ENCODE data around the gene DBNL. TPM values are rescaled to one million over a fixed set of nuclear protein-coding genes. Genes with fewer than 3 reads are reported as not detected.
A peak's percentile ranks its signal among the peaks of the same experiment; 100 is the strongest.

Gene DBNL
- total RNA-seq, 2 donors from 2014 or later, result 118 to 120 TPM

GRCh38 chr7:44101303-44101965 is 56.9 kb downstream of the DBNL start:
- H3K4me3 ChIP-seq, result no peak overlapping the region
- H3K27ac ChIP-seq, result no peak overlapping the region
- intact Hi-C loops (cut with DNase I), result loop anchor here (10.0 kb wide), 1 partner anchor 393 kb away; the partner anchor contains the start of gene NUDCD3

DNA sequence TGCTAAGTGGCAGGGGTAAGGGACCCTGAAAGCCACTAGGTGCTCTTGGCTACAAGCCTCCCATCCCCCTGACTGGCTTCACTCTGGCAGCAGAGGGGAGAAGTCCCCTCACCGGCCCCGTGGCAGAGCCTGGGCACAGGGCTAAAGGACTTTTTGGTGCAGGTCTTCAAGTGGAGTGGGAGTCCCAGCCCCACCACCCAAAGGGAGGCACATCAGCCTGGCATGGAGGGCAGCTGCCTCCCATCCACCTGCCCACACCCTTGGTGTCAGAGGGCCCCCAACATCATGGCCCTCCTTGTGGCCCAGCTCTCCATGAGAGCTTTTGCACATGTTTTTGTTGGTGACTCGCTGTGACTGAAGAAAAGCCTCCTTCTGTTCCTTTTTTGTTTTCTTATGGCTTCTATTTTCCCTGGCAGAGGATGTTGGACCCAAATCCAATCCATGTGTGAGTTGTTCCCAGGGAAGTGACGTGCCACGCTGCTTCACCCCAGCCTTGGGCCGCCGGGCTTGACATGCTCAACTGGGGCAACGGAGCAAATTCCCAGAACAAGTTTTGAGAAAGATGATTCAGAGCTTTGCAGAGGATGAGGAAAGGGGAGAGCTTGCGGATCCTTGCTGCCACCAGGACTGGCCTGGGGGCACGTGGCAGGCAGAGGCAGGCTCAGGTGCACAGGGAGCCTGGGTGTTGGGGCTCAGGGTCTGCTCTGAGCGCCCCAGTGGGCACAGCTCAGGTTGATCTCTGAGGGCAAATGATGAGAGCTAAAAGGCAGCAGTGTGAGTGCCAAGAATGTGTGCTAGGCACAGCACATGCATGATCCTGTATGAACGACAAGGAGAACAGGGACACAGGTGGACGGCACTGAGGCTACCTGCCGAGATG is 57.7 kb downstream of the DBNL start:
- WGBS, result 76% methylated on average over 14 of the region's 14 CpGs
- Histone ChIP-seq H3K4me1 (replicated peaks) (no peaks in the 10 kb centered on the region), H3K4me3 (no peak overlapping the region), H3K9me3 (no peaks in the 10 kb centered on the region), H3K27me3 (replicated peaks; ENCODE audit: insufficient read depth) (no peaks in the 10 kb centered on the region), H3K36me3 (no peaks in the 10 kb centered on the region), H3K27ac (peak overlapping the region in 1 of 2 donors; percentile 6)
- no peak for TF ChIP-seq POLR2AphosphoS5 (IDR thresholded peaks at IDR 0.05)
- TF ChIP-seq, protein P1, sequence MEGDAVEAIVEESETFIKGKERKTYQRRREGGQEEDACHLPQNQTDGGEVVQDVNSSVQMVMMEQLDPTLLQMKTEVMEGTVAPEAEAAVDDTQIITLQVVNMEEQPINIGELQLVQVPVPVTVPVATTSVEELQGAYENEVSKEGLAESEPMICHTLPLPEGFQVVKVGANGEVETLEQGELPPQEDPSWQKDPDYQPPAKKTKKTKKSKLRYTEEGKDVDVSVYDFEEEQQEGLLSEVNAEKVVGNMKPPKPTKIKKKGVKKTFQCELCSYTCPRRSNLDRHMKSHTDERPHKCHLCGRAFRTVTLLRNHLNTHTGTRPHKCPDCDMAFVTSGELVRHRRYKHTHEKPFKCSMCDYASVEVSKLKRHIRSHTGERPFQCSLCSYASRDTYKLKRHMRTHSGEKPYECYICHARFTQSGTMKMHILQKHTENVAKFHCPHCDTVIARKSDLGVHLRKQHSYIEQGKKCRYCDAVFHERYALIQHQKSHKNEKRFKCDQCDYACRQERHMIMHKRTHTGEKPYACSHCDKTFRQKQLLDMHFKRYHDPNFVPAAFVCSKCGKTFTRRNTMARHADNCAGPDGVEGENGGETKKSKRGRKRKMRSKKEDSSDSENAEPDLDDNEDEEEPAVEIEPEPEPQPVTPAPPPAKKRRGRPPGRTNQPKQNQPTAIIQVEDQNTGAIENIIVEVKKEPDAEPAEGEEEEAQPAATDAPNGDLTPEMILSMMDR (IDR thresholded peaks at IDR 0.05), result no peak
- no peak for TF ChIP-seq POLR2A (IDR thresholded peaks at IDR 0.05)
- DNase-seq (ENCODE audit: low spot score), result no peak
- intact Hi-C loops (cut with DNase I), result loop anchor here (10.0 kb wide), 1 partner anchor 393 kb away; the partner anchor contains the start of gene NUDCD3

More at GRCh38 chr7:44101303-44101965, 56.9 kb downstream of the DBNL start:
- TF ChIP-seq, protein P1 (IDR thresholded peaks at IDR 0.05), result no peak
- TF ChIP-seq POLR2AphosphoS5 (IDR thresholded peaks at IDR 0.05) (no peak), POLR2A (IDR thresholded peaks at IDR 0.05) (no peak)
- DNase-seq (ENCODE audit: low spot score), result no peak
- Histone ChIP-seq H3K4me1 (replicated peaks) (no peaks in the 10 kb centered on the region), H3K27me3 (replicated peaks; ENCODE audit: insufficient read depth) (no peaks in the 10 kb centered on the region), H3K36me3 (no peaks in the 10 kb centered on the region), H3K9me3 (no peaks in the 10 kb centered on the region)
- WGBS, result 88% methylated on average over 3 of the region's 3 CpGs

DNA sequence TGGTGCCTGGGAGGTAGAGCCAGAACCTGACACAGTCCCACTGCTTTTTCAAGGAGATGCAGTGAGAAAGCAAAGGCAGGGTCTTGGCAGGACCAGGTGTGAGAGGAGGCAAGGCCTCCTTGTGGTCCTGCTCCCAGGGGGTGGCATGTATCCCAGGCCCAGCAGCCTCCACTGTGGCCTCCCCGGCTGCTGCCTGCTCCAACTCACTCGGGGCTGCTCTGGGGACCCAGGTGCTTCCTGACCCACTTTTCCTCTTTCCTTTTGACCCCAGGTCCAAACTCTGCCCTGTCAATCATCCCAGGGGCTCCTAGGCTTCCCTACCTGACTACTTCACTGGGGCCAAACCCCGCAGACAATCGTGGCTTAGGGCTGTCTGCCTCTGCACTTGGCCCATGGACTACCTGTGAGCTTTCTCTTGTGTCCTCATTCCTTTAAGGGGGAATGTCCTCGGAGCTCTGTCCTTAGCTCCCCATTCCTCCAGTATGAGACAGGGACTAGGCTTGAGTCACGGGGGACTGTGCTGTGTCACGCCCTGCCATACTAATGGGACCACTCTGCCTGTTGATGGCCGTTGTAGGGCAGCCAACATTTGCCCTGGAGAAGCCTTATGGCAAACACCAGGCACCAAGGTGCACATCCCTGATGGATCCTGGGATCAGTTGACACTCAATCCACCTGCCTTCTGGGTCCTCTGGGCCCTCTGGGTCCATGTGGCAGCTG is 58.5 kb downstream of the DBNL start:
- no peak overlapping the region for H3K27ac ChIP-seq
- intact Hi-C loops (cut with DNase I), result loop anchor here (10.0 kb wide), 1 partner anchor 392 kb away; the partner anchor contains the start of gene NUDCD3
- H3K27me3 ChIP-seq (replicated peaks; ENCODE audit: insufficient read depth), result no peaks in the 10 kb centered on the region
- no peaks in the 10 kb centered on the region for H3K4me1 ChIP-seq (replicated peaks)
- H3K4me3 ChIP-seq, result no peak overlapping the region
- no peaks in the 10 kb centered on the region for H3K9me3 ChIP-seq
- TF ChIP-seq POLR2A (IDR thresholded peaks at IDR 0.05), result no peak
- TF ChIP-seq, protein P1 (IDR thresholded peaks at IDR 0.05), result no peak
- no peak for TF ChIP-seq POLR2AphosphoS5 (IDR thresholded peaks at IDR 0.05)
- DNase-seq (ENCODE audit: low spot score), result no peak
- no peaks in the 10 kb centered on the region for H3K36me3 ChIP-seq
- WGBS, result 78% methylated on average over 8 of the region's 8 CpGs

DNA sequence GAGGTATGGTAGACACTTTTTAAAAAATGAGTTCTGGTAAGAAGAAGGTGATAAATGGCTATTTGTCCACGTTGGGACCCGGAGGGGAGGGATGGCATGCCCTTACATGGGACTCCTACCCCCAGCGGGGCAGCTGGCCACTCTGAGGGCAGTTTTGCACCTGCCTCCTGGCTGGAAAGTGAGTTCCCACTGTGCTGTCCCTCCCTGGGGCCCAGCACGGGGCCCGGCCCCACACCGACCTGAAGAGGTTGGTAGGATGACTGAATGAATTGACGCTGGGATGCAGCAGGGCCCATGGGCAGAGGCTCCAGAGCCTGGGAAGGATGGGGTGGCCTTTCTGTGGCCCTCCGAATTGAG is 59.0 kb downstream of the DBNL start:
- Histone ChIP-seq H3K4me3 (no peak overlapping the region), H3K27ac (peak overlapping the region; percentile 53 to 71), H3K36me3 (no peaks in the 10 kb centered on the region), H3K9me3 (no peaks in the 10 kb centered on the region), H3K27me3 (replicated peaks; ENCODE audit: insufficient read depth) (no peaks in the 10 kb centered on the region), H3K4me1 (replicated peaks) (no peaks in the 10 kb centered on the region)
- intact Hi-C loops (cut with DNase I), result loop anchor here (10.0 kb wide), 1 partner anchor 391 kb away; the partner anchor contains the start of gene NUDCD3
- WGBS, result 42% methylated on average over 8 of the region's 8 CpGs
- no peak for DNase-seq (ENCODE audit: low spot score)
- TF ChIP-seq POLR2A (IDR thresholded peaks at IDR 0.05), result no peak
- no peak for TF ChIP-seq POLR2AphosphoS5 (IDR thresholded peaks at IDR 0.05)
- TF ChIP-seq, protein P1 (IDR thresholded peaks at IDR 0.05), result no peak
